GM18517 (cell line): ENCODE data around the gene SLC38A1.
"Not testable (repeated sequence)": the region's sequence is repeated elsewhere in the genome, so short reads cannot be mapped to it uniquely, and the experiment has no call there.

Experiments
- ATAC-seq: cut with Tn5 transposase; IDR thresholded peaks from one replicate; pipeline ENCODE4 v1.9.1; 2021; ENCODE audit warnings: mild to moderate bottlenecking, moderate library complexity; ENCODE audit not compliant: unreplicated experiment

Gene SLC38A1

DNA sequence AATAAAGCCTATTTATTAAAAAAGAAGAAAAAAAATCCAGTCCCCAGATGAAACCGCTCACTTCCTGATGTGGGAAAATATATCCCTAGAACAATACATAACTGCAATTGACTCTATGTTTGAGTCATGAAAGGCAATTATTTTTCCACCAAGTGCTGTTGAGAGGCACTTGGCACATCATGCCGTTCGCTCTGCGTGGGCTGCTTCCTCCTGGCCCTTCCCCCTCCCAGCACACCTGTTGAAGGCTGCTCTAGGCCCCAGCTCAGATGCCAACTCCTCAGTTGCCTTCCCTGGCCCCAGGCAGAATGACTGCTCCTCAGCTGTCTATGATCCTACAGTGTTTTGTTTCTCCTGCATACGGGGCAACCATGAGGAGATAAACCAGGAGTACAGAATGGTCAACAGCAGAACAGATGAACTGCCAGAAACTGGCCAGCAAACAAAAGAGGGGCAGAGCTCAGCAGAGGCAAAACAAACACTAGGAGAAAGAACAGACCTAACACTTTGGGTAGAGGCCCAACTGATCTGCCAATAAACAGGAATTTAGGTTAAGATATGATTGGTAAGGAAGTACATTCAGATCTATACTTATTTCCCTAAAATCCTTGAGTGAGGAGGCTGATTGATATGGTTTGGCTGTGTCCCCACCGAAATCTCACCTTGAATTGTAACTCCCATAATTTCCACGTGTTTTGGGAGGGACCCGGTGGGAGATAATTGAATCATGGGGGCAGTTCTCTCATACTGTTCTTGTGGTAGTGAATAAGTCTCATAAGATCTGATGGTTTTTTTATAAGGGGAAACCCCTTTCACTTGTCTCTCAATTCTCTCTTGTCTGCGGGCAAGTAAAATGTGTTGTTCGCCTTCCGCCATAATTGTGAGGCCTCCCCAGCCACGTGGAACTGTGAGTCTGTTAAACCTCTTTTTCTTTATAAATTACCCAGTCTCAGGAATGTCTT lies 58.6 kb downstream of the SLC38A1 start:
- peak; percentile 62 for ATAC-seq

DNA sequence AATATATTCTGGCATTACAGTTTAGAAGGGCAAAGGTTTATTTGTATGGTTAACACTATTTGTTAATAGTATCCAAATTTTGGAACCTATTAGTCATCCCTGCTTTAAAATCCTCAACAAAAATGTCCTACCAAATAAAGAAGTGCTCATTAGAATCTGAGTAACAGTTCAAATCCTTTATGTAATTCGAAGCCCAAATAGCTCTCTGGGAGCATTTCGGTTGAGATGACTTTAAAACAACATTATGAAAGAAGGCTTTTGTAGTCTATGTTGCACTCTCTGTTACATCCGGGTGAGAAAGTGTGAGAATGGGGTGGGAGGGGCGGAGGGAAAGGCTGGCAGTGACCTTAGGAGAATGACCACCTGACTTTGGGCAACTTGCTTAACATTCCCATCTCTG lies 59.7 kb downstream of the SLC38A1 start:
- no peak for ATAC-seq

DNA sequence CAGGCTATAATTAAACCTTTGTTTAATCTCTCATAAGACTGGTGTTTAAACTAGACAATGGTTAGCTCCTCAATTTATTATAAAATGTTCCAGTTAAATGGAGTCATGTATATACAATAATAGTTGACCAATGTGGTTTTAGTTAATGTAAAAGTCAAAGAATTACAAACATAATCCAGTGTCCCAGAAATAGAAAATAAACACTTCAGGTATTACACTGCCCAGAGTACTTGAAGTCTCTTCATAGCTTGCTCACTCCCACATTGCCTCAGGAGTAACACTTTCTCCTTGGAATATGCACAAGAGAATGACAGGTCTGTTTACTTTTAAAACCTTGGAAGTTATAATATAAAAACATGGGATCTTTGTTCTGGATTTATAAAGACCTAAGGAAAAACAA lies 60.5 kb downstream of the SLC38A1 start:
- ATAC-seq: no peak

DNA sequence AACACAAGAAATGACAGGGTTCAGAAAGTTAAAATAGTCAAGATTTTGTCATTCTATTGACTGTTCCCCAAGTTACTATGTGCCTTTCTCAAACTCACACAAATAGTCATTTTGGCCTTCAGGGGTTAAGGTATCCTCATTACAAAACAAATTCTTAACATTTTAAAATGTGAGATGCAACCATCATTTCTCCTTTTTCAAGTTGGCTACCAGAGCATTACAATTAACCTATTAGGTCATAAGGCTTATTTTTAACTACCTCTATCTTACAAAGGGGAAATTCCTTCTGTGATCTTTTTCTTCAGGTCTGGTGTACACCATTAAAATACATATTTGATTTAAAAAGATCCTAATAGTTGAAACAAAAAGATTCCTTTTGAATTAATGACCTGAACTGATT lies 61.2 kb downstream of the SLC38A1 start:
- ATAC-seq: no peak

DNA sequence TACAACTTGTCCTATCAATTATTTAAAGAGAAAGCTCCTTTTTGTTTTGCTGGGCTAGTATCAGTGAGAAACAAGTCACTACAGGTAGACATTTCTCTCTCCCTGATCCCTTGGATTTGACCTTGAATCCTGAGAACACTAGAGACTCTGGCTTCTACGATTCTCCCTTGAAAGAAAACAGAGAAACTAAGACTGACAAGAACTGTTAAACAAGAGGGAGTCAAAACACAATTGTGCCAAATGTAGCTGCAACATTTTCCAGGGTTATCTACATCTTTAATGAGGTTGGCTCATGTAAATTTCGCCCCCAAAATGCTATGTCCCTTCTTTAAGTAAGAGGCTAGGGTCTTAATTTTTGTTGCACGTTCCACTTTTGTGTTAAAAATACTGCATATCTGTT lies 62.4 kb downstream of the SLC38A1 start:
- ATAC-seq: no peak

DNA sequence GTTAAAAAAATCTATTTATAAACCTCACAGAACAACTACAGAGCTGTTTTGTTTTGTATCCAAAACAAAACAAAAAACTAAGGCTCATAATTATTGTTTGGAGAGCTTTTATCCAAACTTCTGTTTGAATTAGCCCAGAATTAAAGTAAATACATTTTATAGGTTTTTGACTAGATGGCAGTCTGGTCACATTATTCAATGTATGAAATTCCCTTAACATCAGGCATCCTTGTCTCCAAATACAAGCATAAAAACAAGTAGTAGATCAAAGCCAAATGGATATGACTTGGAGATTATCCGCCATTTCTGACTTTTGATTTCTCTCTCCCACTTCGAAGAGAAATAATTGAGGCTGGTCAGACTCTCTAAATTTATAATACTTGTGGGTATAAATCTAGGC lies 63.5 kb downstream of the SLC38A1 start:
- ATAC-seq: no peak

DNA sequence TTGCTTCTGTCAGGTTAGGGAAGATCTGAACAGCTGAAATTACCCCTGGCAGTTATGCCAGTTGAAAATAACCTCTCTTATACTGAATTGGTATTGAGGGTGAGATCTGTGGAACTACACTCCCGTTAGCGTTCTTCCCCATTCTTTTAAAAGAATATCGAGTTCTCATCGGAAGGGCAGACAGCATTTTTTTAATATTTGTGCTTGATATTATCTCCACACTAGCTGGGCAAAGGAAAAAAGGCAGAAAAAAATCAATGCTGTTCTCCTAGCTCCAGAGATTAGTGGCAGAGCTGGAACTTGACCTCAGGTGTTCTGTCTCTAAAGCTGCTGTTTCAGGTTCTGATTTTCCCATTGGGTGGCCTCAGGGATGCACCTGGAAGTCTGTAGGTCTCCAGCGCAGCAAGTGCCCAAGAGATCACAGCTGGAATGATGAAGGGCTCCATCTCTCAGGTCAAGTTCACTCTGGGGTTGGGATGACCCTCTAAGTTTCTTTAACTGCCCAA lies 67.5 kb downstream of the SLC38A1 start:
- no peak for ATAC-seq

DNA sequence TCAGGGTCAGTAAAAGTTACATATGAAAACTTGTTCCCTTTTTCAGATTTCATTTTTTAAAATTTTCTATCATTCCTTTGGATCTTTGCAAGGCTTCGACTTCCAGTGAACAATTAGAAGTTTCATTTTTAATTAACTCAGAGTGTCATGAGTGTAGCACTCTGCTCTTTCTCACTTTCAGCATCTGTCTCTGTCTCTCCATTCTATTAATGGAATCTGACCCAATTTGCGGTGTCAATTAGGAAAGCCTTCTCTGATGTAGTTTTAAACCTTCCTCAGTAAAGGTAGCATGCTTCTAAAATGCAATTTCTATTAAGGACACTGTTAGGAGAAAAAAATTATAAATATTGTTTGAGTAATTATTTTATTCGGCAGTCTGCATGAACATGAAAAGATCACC lies 68.3 kb downstream of the SLC38A1 start:
- no peak for ATAC-seq

DNA sequence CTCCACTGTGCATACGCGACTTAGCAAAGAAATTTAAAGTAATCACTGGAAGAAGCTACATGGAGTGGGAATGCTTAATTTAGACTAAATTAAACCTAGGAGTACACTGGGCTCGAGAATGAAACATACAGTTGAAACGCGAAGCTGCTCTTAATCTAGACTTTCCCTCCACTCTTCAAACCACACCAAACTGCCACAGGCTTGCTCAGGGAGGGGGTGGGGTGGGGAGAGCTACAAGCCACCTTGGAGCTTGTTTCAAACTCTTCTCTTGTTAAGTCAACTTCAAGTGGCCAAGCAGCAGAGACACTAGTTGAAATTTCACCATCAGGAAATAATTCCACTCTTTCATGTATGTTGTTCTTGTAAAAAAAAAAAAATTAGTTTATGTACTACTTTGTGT lies 69.9 kb downstream of the SLC38A1 start:
- no peak for ATAC-seq

DNA sequence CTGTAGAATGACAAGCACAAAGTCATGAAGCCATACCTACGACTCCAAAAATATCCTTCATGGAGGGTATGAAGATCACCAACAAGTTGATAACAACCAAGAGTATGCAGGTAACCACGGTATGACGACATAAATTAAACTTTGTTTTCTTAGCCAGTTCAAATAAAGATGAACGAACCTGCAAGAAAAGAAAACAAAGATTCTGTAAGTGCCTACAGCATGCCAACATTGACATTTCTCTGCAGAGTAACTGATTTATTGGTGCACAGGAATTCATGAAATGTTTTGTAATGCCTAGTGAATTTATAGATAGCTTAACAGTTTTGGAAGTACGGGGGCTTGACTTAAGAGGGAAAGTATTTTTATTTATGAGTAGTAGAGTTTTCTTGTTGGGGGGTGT lies 71.0 kb downstream of the SLC38A1 start:
- ATAC-seq: no peak

DNA sequence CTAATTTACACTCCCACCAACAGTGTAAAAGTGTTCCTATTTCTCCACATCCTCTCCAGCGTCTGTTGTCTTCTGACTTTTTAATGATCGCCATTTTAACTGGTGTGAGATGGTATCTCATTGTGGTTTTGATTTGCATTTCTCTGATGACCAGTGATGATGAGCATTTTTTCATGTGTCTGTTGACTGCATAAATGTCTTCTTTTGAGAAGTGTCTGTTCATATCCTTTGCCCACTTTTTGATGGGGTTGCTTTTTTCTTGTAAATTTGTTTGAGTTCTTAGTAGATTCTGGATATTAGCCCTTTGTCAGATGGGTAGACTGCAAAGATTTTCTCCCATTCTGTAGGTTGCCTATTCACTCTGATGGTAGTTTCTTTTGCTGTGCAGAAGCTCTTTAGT lies 78.3 kb downstream of the SLC38A1 start:
- ATAC-seq: not testable (repeated sequence)

DNA sequence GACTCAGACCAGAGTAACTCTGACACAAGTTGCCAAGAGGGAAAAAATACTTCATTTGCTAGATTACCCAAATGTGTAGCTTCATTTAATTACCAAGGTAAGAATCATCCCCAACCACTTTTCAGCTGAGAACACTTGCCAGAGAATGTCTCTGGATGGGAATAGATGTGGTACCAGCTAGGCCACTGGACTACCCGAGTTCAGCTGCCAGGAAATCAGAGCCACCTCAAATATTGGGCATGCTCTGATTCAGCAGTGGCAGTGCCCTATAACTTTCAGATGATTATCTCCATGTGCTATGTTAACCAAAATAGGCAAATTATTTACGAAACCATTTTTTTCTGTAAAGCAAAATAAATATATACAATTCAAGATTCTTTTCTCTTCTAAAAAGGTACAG lies 80.7 kb downstream of the SLC38A1 start:
- ATAC-seq: no peak

DNA sequence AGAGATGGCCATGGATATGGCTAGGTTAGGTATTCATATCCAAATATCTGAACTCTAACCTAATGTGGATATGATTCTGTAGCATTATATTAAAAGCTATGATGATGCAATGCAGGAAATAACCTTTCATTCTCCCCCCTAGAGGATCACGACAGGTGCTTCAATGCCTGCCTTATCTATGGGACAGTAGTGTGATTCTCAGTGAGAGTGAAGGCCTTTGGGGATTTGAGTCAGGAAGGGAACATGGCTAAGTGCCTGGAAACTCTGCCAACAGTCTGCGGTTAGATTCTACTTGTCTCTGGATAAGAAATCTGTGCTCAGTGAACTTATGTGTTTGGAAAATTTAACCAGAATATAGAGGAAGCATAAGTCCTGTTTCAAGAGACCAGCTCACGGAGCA lies 81.8 kb downstream of the SLC38A1 start:
- no peak for ATAC-seq

DNA sequence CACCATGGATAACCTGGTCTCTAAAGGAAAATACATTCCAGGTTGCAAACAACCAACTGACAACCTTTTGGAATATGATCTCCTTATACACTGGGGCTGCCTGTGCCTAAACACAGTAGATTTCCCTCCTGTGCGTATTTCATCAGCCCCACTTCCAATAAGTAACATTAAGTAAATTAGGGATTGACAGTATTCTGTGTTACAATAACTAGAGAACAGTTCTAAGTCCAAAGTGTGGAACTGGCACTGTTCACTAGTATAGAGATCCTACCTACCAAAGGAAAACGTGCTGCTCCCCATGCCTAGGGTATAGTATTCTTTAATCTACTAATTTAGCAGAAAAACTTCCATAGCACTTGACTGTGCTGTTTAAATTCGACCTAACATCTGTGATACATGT lies 82.8 kb downstream of the SLC38A1 start:
- no peak for ATAC-seq

DNA sequence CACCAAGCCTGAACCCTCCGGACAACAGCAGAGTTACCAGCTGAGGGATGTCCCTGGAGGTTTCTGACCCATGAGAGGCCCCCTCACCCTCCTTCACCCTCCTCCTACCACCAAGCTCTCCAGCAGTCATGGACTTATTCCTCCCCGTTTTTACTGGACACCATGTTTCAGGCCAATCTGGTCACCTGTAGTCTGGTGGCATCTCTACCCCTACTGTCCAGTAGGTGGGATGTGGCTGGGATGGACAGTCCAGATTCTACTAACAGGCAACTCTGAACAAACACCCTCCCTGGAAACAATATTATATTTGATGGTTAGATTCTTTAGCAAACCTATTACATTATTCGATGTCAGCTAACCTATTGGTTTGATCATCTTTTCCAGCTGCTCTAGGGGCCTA lies 83.2 kb downstream of the SLC38A1 start:
- no peak for ATAC-seq

DNA sequence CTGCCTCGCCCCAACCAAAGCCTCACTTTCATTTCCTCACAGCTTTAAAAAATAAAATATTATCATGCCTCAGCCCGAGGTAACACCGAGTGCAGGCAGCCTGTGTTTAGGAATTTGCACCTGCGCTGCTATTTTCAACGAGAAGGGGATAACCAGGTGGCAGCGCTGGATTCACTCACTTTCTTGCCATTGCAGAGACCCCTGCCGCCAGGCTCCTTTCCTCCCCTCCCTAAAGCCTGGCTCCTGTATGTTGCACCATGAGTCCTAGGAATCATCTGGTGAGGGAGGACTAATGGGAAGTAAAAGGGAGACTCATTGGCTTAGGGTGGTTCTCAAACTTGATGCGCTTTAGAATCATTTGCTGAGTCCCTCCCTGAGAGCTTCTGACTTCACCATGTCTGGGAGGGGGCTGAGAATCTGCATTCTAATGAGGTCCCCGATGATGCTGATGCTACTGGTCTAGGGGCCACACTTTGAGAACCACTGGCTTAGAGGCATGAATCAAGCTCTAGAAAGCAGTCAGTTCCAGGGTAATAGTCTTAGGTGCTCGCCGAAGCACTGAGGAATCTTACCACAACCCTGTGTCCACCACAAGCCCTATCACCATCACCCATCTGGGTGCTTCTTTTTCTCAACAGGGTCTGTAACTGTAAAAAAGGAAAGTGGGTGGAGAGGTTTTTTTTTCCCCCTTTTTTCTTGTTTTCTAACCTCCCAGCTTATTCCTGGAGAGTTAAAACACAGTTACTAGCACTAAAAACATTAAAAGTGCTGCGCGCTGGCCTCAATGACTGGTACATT lies 83.8 kb downstream of the SLC38A1 start:
- no peak for ATAC-seq

DNA sequence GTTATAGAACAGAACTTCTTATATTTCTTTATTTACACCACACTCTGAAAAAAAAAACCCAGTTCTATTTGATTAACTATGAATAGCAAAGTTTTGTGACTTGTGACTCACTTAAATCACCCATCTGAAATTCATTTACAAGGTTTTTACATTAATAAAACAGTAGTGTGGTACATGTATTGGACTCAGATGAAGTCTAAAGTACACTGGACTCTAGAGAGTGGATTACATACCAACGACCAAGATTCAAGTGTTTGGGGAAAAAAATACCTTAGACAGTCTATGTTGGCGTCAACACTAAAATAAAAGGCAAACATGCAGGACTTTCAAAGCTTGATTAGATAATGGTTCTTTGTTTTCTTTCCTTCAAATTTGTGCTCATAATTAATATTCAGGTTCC lies 85.7 kb downstream of the SLC38A1 start:
- no peak for ATAC-seq

DNA sequence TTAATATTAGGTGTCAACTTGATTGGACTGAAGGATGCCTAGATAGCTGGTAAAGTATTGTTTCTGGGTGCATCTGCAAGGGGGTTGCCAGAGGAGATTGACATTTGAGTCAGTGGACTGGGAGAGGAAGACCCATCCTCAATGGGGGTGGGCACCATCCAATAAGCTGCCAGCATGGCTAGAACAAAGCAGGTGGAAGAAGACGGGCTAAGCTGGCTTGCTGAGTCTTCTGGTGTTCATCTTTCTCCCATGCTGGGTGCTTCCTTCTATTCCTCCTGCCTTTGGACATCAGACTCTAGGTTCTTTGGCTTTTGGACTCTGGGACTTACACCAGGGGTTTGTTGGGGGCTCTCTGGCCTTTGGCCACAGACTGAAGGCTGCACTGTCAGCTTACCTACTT lies 87.4 kb downstream of the SLC38A1 start:
- ATAC-seq: no peak

DNA sequence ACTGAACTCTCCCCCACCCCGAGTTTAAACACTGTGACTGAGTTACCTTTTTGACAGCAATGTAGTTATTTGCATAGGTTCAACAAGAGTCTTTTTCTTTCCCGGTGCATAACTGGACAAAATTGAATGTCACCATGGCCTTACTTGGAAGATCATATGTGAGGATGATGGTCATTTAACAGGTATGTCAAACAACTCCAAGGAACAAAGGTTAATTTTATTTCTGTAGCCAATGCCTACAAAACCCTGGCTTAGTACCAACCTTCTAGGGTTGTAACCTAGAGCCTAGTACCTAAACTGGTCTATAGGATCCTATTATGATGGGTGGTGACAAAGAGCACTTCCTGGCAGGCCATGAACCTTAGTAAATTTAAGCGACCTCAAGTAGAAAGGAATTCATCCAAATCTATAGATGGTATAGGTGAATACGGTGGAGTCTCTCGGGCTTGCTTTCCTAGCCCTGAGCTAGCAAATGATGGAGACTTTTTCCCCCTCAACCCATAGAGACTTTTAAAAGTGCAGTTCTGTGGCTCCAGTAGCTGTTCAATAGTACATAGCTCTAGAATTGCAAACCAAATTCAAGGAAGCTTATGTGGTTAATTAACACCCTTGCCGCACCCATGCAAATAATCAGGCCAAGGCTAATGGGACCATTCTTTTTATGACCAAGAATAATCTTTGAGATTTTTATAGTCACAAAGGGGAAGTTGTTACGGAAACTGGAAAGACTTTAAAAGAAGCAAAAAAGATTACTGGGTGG lies 89.0 kb downstream of the SLC38A1 start:
- ATAC-seq: peak; percentile 66

DNA sequence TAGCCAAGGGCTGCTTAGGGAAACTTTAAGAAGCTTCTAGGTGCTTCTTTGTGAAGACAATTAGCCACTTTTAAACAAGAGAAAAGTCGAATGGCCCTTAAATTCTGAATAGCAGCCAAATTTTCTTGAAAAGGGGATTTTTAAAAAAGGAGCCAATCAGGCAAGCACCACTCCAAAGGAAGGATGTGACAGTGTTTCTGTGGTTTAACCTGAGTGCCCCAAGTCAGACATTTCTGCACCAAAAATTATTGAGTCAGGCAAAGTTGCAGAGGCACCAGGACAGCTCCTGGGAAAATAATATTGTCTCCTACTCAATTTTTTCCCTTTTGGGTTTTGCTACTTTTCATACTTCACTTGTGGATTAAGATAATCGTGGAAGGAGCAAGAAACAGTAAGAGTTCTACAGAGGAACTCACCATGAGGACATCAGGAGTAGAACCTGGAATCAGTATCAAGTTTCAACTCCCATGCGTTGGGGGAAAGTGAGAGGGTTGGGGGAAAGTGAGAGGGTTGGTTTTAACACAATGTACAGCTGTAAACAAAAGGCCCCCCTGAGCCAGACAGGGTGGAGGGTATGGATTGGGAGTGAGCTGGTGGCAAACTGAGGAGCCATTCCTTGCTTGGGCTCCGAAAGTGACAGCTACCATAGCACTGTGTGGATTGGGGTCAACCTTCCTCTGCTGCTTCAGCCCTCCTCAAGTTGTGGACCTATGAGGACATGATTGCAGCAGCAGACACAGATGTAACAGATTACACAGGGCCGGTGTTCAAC lies 90.8 kb downstream of the SLC38A1 start:
- ATAC-seq: no peak
